NB4 (cell line): ENCODE results near the gene CHCHD3.
A peak's percentile ranks its signal among the peaks of the same experiment; 100 is the strongest.

Experiments used
- DNase-seq: peaks from one replicate; pipeline ENCODE4 v3.0.0; 2010; ENCODE audit warnings: low read depth
- H3K4me3 ChIP-seq: one replicate; pipeline ENCODE4 v1.5.1; 2011; ENCODE audit warnings: mild to moderate bottlenecking, low read depth, low read length, moderate library complexity
- MYC ChIP-seq: IDR thresholded peaks from 2 replicates; pipeline ENCODE4 v1.6.1; 2011; ENCODE audit warnings: low read depth, low read length
- POLR2A ChIP-seq: IDR thresholded peaks from 2 replicates; pipeline ENCODE4 v1.6.1; 2011; ENCODE audit warnings: mild to moderate bottlenecking; ENCODE audit not compliant: insufficient read length; ENCODE audit errors: extremely low read depth
- TF ChIP-seq, protein P1 (sequence below): IDR thresholded peaks from 2 replicates; pipeline ENCODE4 v1.6.1; 2011; ENCODE audit warnings: low read depth, low read length
- TF ChIP-seq, protein P2 (sequence below): IDR thresholded peaks from one replicate; pipeline ENCODE4 v1.5.1; 2012; ENCODE audit warnings: low read depth, low read length

The CHCHD3 gene

DNA sequence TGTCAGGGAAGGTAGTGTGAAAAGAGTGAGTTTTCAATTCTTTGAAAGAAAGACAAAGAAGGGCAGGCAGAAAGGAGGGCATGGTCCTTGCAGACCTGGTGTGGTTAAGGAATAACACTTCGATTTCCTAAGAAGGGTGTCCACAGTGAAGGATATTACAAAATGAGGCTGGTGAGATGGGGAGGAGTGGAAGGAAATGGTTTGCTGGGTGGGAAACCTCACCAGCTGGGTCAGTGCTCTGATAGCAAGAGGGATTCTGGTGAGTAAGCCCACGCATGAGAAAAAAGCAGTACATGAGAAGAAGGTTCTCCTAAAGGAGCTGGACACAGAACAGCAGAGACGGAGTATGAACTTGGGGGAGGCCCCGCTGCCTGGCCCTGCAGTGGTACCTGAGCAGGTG is 275.1 kb downstream of the CHCHD3 start:
- no peak overlapping the region for H3K4me3 ChIP-seq
- TF ChIP-seq POLR2A (no peak), MYC (no peak)
- TF ChIP-seq, protein P1, sequence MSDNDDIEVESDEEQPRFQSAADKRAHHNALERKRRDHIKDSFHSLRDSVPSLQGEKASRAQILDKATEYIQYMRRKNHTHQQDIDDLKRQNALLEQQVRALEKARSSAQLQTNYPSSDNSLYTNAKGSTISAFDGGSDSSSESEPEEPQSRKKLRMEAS = peak; percentile 27; the same call in 1 of the 2 replicates
- TF ChIP-seq, protein P2, sequence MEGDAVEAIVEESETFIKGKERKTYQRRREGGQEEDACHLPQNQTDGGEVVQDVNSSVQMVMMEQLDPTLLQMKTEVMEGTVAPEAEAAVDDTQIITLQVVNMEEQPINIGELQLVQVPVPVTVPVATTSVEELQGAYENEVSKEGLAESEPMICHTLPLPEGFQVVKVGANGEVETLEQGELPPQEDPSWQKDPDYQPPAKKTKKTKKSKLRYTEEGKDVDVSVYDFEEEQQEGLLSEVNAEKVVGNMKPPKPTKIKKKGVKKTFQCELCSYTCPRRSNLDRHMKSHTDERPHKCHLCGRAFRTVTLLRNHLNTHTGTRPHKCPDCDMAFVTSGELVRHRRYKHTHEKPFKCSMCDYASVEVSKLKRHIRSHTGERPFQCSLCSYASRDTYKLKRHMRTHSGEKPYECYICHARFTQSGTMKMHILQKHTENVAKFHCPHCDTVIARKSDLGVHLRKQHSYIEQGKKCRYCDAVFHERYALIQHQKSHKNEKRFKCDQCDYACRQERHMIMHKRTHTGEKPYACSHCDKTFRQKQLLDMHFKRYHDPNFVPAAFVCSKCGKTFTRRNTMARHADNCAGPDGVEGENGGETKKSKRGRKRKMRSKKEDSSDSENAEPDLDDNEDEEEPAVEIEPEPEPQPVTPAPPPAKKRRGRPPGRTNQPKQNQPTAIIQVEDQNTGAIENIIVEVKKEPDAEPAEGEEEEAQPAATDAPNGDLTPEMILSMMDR = no peak
- peak; percentile 84 for DNase-seq

DNA sequence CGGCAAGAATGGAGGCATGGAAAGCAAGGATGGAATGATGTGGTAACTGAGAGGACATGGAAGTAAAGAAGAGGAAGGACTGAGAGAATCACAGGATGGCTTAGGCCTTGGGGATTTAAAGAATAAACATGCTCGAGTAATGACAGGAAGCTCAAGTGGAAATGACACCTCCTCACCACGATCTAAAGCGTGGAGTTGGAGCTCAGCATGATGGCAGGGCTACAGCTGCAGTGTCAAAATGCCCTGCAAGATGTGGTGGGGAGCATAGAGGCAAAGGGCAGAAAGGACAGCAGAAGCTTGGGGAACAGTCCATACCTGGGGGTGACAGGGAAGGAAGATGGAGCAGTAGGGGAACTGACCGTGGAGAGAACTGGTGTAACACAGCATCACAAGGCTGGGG is 276.1 kb downstream of the CHCHD3 start:
- peak; percentile 31 for DNase-seq
- H3K4me3 ChIP-seq = no peak overlapping the region
- TF ChIP-seq POLR2A (no peak), MYC (no peak)
- TF ChIP-seq, protein P2 = no peak
- TF ChIP-seq, protein P1 = no peak

DNA sequence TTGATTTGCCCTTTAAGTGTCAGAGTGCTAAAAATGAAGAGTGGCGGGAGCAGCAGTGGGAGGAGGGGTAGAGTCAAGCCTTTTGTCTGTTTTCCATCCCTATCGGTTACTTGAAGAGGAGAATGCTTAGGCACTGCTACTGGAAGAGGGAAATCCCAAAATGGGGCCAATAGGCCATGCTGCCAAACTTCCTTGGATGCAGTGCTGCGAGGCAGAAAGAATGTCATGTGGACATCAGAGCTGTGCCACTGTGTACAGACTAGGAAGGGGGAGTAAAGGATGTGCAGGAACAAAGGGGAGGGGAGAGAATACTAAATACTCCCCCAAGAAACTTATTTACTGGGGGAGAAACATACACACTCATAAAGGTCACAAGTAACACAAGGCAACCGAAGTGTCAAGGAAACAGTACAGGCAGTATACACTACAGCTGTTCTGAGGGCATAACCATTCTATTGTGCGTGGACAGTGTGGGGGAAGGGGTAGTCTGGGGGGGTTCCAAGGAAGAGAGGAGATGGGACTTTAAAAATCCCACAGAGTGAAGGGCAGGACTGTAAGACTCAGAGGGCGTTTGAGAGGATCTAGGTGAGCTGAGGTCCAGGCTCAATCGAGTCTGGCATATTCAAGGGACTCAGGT is 276.9 kb downstream of the CHCHD3 start:
- no peak overlapping the region for H3K4me3 ChIP-seq
- no peak for DNase-seq
- TF ChIP-seq POLR2A (no peak), MYC (no peak)
- TF ChIP-seq, protein P2 = no peak
- TF ChIP-seq, protein P1 = no peak

DNA sequence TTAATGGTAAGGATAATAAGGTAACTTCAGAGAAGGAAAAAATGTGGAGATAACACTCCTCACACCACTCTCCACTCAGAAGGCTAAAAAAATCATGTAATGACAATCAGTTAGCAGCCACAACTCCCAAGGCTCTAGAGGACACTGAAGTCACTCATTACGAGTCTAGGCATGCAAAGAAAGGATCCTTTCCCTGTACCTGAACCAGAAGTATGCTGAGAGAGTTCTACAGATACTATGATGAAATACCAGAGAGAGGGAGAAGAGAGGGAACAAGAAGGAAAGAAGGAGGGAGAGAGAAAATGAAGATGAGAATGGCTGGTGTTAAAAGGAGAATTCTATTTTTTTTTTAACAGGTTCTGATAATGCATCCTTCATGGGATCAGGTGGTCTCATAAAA is 281.4 kb downstream of the CHCHD3 start:
- DNase-seq = no peak
- H3K4me3 ChIP-seq = no peak overlapping the region
- TF ChIP-seq, protein P1 = no peak
- TF ChIP-seq MYC = no peak
- TF ChIP-seq, protein P2 = no peak
- TF ChIP-seq POLR2A = no peak

DNA sequence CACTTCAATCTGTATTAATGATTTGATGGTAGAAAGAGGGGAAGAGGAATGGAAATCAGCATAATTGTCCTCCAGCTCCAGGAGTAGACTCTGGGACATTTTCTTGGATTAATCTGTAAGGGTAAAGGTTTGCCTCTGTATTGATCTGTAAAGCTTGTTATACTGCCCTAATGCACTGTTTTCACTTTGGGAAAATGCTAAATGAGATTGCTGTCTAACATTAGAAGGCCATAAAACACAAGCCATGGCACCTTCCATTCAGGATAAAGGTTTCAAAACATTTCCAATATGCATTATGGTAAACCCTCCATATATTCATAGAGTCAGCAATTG is 282.8 kb downstream of the CHCHD3 start:
- TF ChIP-seq, protein P1 = no peak
- TF ChIP-seq POLR2A (no peak), MYC (no peak)
- TF ChIP-seq, protein P2 = no peak
- no peak overlapping the region for H3K4me3 ChIP-seq
- no peak for DNase-seq

DNA sequence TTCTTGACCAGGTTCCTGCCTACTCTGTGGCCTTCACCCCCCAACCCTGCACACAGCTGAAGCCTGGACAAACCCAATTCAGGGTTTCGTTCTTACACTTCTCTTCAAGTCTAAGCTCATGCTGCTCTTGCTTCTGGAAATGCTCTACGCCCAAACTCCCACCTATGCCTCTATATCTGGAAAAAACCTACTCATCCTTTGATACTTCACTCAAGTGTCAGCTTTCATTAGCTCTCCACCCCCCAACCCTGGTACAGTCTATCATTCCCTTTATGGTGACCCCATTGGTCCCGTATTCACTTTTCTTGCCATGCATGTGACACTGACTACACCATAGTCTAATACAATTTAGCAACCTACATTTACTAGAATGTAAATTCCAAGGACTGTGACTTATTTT is 284.7 kb downstream of the CHCHD3 start:
- TF ChIP-seq MYC = no peak
- TF ChIP-seq POLR2A = no peak
- TF ChIP-seq, protein P1 = no peak
- no peak for DNase-seq
- H3K4me3 ChIP-seq = no peak overlapping the region
